Esophagus muscularis mucosa (tissue), 4 donors: ENCODE data around the gene LPXN. TPM values are rescaled to one million over a fixed set of nuclear protein-coding genes. Genes with fewer than 3 reads are reported as not detected.

ENCODE experiments used
- DNase-seq: peaks from one replicate; pipeline ENCODE4 v3.0.0-alpha.2; 2017; ENCODE audit errors: extremely low spot score
- H3K27ac ChIP-seq, 4 donors: fragments of 200-600 bp; sonication (generic); replicated peaks in 1 of 4; 1 replicate in 3 of 4; 2 replicates in 1 of 4; pipeline ENCODE4 v1.5.1; 2016 to 2019; ENCODE audit warnings: mild to moderate bottlenecking in 1 of 4
- H3K27me3 ChIP-seq, 4 donors: fragments of 200-600 bp; sonication (generic); one replicate each; pipeline versions ENCODE4 v1.5.1 to v1.6.0; 2016 to 2019
- H3K36me3 ChIP-seq, 4 donors: fragments of 200-600 bp; sonication (generic); one replicate each; pipeline ENCODE4 v1.5.1; 2016 to 2019
- H3K4me1 ChIP-seq, 4 donors: fragments of 200-600 bp; sonication (generic); one replicate each; pipeline ENCODE4 v1.5.1; 2016 to 2019
- H3K4me3 ChIP-seq, 4 donors: fragments of 200-600 bp; sonication (generic); 1 replicate in 2 of 4; 2 replicates in 2 of 4; pipeline ENCODE4 v1.5.1; 2016 to 2019; ENCODE audit warnings: mild to moderate bottlenecking in 4 of 4, moderate library complexity in 1 of 4
- H3K9me3 ChIP-seq, 4 donors: fragments of 200-600 bp; sonication (generic); 1 replicate in 3 of 4; 2 replicates in 1 of 4; pipeline ENCODE4 v1.5.1; 2016 to 2019
- EP300 ChIP-seq: sonication (generic); formaldehyde crosslinking; IDR thresholded peaks from one replicate; pipeline ENCODE4 v1.6.1; 2017; ENCODE audit warnings: antibody characterized with exemption
- POLR2A ChIP-seq: fragments of 450-650 bp; IDR thresholded peaks from one replicate; pipeline ENCODE4 v1.6.1; 2017; ENCODE audit warnings: antibody characterized with exemption, moderate library complexity, mild to moderate bottlenecking, low read depth
- POLR2AphosphoS5 ChIP-seq, 2 donors: sonication (generic); formaldehyde crosslinking; IDR thresholded peaks; one replicate each; pipeline ENCODE4 v1.6.1; 2017; ENCODE audit warnings: antibody characterized with exemption in 2 of 2
- WGBS: methylation state at CpG from one replicate; pipeline ENCODE4 v1.1.5; 2018; 5-methylcytosine and 5-hydroxymethylcytosine counted together
- intact Hi-C: fragments of 100-400 bp; cut with DNase I; formaldehyde crosslinking; loops from one replicate; pipeline ENCODE4 v1.15.1; 2023
- total RNA-seq, 4 donors: library from RNA; depleted of rRNA; stranded (reverse); fragments of >200 nt; gene quantifications; one replicate each; pipeline versions ENCODE4 v1.1.0 to v1.2.1, GENCODE V29; 2016
- TF ChIP-seq, protein P1 (sequence below), 3 experiments: fragments of 200-600 bp in 2 of 3; fragments of 450-650 bp in 1 of 3; sonication (generic) in 2 of 3; IDR thresholded peaks; one replicate each; pipeline ENCODE4 v1.5.1; 2017 to 2019; ENCODE audit warnings: antibody characterized with exemption in 3 of 3, mild to moderate bottlenecking in 2 of 3, moderate library complexity in 1 of 3

LPXN gene
- total RNA-seq, 4 donors from 2014 or later: 4.1 to 9.6 (median 7.2) TPM

DNA sequence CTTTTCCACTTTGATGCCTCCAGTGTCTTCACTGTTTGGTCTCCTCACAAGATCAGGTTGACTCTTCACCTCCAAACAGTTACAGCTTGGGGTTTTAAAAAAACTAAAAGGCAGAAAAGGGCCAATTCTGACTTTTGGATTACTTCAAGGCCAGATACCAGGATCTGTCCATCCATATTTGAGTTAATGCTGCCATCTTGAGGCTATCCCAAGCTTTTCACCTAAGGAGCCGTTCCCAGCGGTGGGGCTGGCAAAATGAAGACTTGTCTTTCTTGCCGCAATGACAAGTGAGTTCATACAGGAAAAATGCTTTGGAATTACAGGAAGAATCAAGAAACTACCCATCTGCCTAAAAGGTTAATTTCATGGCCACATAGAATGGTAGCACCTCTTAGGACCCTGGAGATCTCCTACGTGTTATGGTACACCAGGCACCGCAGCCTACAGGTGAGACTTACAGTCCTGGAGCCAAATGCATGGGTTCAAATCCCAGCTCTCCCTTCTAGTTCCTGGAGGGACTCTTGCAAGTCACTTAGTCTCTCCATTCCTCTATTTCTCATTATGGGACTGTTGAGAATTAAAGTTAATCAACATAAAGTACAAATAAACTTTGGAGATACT lies 61.8 kb downstream of the LPXN start:
- TF ChIP-seq POLR2A: no peak
- TF ChIP-seq, protein P1, sequence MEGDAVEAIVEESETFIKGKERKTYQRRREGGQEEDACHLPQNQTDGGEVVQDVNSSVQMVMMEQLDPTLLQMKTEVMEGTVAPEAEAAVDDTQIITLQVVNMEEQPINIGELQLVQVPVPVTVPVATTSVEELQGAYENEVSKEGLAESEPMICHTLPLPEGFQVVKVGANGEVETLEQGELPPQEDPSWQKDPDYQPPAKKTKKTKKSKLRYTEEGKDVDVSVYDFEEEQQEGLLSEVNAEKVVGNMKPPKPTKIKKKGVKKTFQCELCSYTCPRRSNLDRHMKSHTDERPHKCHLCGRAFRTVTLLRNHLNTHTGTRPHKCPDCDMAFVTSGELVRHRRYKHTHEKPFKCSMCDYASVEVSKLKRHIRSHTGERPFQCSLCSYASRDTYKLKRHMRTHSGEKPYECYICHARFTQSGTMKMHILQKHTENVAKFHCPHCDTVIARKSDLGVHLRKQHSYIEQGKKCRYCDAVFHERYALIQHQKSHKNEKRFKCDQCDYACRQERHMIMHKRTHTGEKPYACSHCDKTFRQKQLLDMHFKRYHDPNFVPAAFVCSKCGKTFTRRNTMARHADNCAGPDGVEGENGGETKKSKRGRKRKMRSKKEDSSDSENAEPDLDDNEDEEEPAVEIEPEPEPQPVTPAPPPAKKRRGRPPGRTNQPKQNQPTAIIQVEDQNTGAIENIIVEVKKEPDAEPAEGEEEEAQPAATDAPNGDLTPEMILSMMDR (IDR thresholded peaks at IDR 0.05): peak; percentile 47 to 63 (median 53)
- Histone ChIP-seq H3K4me1 (peaks cover 0 to 7% (median 3%) of the 10 kb centered on the region in 4 donors), H3K27me3 (peaks cover 0 to 15% (median 0%) of the 10 kb centered on the region in 4 donors), H3K27ac (no peak overlapping the region), H3K4me3 (no peak overlapping the region), H3K9me3 (no peaks in the 10 kb centered on the region), H3K36me3 (no peaks in the 10 kb centered on the region)
- no peak for DNase-seq
- intact Hi-C loops: loop anchor here (5.0 kb wide), 1 partner anchor 1057 kb away; no protein-coding TSS in a partner anchor
- 31% methylated on average over 5 of the region's 5 CpGs for WGBS

GRCh38 chr11:58511636-58512035 lies 64.0 kb downstream of the LPXN start:
- Histone ChIP-seq H3K4me3 (no peak overlapping the region), H3K27ac (no peak overlapping the region)

GRCh38 chr11:58509748-58510147 lies 65.9 kb downstream of the LPXN start:
- H3K9me3 ChIP-seq: no peaks in the 10 kb centered on the region
- intact Hi-C loops: loop anchor here (5.0 kb wide), 1 partner anchor 1052 kb away; no protein-coding TSS in a partner anchor
- H3K27ac ChIP-seq: no peak overlapping the region
- TF ChIP-seq POLR2AphosphoS5 (IDR thresholded peaks at IDR 0.05) (no peak), POLR2A (no peak), EP300 (no peak)
- TF ChIP-seq, protein P1 (IDR thresholded peaks at IDR 0.05): no peak
- H3K4me3 ChIP-seq: no peak overlapping the region
- no peaks in the 10 kb centered on the region for H3K27me3 ChIP-seq
- WGBS: 81% methylated on average over 1 of the region's 1 CpG
- H3K4me1 ChIP-seq: peaks cover 0 to 7% (median 3%) of the 10 kb centered on the region in 4 donors
- DNase-seq: no peak
- no peaks in the 10 kb centered on the region for H3K36me3 ChIP-seq

More at GRCh38 chr11:58511636-58512035, 64.0 kb downstream of the LPXN start:
- WGBS: 89% methylated on average over 3 of the region's 3 CpGs
- H3K27me3 ChIP-seq: peaks cover 0 to 11% (median 0%) of the 10 kb centered on the region in 4 donors
- no peaks in the 10 kb centered on the region for H3K36me3 ChIP-seq
- H3K4me1 ChIP-seq: peaks cover 0 to 7% (median 3%) of the 10 kb centered on the region in 4 donors
- TF ChIP-seq POLR2A: no peak
- no peak for TF ChIP-seq EP300
- TF ChIP-seq, protein P1 (IDR thresholded peaks at IDR 0.05): no peak
- no peak for TF ChIP-seq POLR2AphosphoS5 (IDR thresholded peaks at IDR 0.05)
- no peak for DNase-seq
- H3K9me3 ChIP-seq: no peaks in the 10 kb centered on the region
- intact Hi-C loops: loop anchor here (5.0 kb wide), 1 partner anchor 1054 kb away; no protein-coding TSS in a partner anchor

DNA sequence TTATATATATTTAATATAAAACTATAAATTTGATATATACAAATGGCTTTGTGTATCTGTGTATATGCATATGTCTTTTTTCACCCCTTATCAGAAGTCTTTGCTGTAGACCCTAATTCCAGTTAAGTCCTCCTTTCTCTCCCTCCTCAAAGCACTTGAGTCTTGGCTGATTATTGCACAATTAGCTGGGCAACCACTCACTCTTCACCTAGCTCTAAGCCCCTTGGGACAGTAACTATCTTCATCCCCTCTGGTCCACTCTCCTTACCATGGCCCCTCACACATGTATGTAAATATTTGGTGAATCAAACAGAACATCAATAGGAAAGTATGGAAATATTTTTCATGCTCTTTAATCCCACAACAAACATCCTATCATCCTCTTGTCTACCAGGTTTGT lies 66.8 kb downstream of the LPXN start:
- no peaks in the 10 kb centered on the region for H3K27me3 ChIP-seq
- TF ChIP-seq EP300 (no peak), POLR2A (no peak), POLR2AphosphoS5 (IDR thresholded peaks at IDR 0.05) (no peak)
- TF ChIP-seq, protein P1 (IDR thresholded peaks at IDR 0.05): no peak
- no peak overlapping the region for H3K27ac ChIP-seq
- H3K4me3 ChIP-seq: no peak overlapping the region
- H3K36me3 ChIP-seq: no peaks in the 10 kb centered on the region
- H3K4me1 ChIP-seq: peaks cover 0 to 3% (median 1%) of the 10 kb centered on the region in 4 donors
- intact Hi-C loops: no loop called here
- DNase-seq: no peak
- no peaks in the 10 kb centered on the region for H3K9me3 ChIP-seq
